ENCODE measurements around the gene ANKRD44.
"Not testable (repeated sequence)": the region's sequence is repeated elsewhere in the genome, so short reads cannot be mapped to it uniquely, and the experiment has no call there.

Gene ANKRD44

GRCh38 chr2:197240421-197241041 is 70.0 kb downstream of the ANKRD44 start:
- H3K9ac ChIP-seq (ENCODE audit: low read depth, low read length): no peak overlapping the region
- H3K27me3 ChIP-seq (ENCODE audit: control insufficient read depth, insufficient read depth, low read length): no peaks in the 10 kb centered on the region
- H3K4me3 ChIP-seq (ENCODE audit: low read depth, low read length): no peak overlapping the region
- H3K9me3 ChIP-seq (ENCODE audit: control insufficient read depth, insufficient read depth, low read length): no peaks in the 10 kb centered on the region
- H3K36me3 ChIP-seq (ENCODE audit: control insufficient read depth, insufficient read depth, low read length): no peaks in the 10 kb centered on the region
- no peaks in the 10 kb centered on the region for H3K4me1 ChIP-seq (ENCODE audit: control insufficient read depth, insufficient read depth, low read length)

GRCh38 chr2:197240018-197240417 is 70.6 kb downstream of the ANKRD44 start:
- not testable (repeated sequence) for H3K4me1 ChIP-seq (ENCODE audit: control insufficient read depth, insufficient read depth, low read length); H3K9me3 ChIP-seq (ENCODE audit: control insufficient read depth, insufficient read depth, low read length); H3K36me3 ChIP-seq (ENCODE audit: control insufficient read depth, insufficient read depth, low read length); H3K9ac ChIP-seq (ENCODE audit: low read depth, low read length); H3K27me3 ChIP-seq (ENCODE audit: control insufficient read depth, insufficient read depth, low read length); H3K4me3 ChIP-seq (ENCODE audit: low read depth, low read length)

- no peak overlapping the region for H3K9ac ChIP-seq (ENCODE audit: low read depth, low read length)
- no peaks in the 10 kb centered on the region for H3K27me3 ChIP-seq (ENCODE audit: control insufficient read depth, insufficient read depth, low read length)
- H3K4me1 ChIP-seq (ENCODE audit: control insufficient read depth, insufficient read depth, low read length): no peaks in the 10 kb centered on the region
- H3K36me3 ChIP-seq (ENCODE audit: control insufficient read depth, insufficient read depth, low read length): no peaks in the 10 kb centered on the region
- H3K4me3 ChIP-seq (ENCODE audit: low read depth, low read length): no peak overlapping the region
- no peaks in the 10 kb centered on the region for H3K9me3 ChIP-seq (ENCODE audit: control insufficient read depth, insufficient read depth, low read length)
These were observed 71.1 kb downstream of the ANKRD44 start for GRCh38 chr2:197239434-197239833.

GRCh38 chr2:197238043-197238365 is 72.6 kb downstream of the ANKRD44 start:
- Histone ChIP-seq H3K4me1 (ENCODE audit: control insufficient read depth, insufficient read depth, low read length) (no peaks in the 10 kb centered on the region), H3K36me3 (ENCODE audit: control insufficient read depth, insufficient read depth, low read length) (no peaks in the 10 kb centered on the region), H3K27me3 (ENCODE audit: control insufficient read depth, insufficient read depth, low read length) (no peaks in the 10 kb centered on the region), H3K9ac (ENCODE audit: low read depth, low read length) (no peak overlapping the region), H3K4me3 (ENCODE audit: low read depth, low read length) (no peak overlapping the region), H3K9me3 (ENCODE audit: control insufficient read depth, insufficient read depth, low read length) (no peaks in the 10 kb centered on the region)

GRCh38 chr2:197237291-197238042 is 73.1 kb downstream of the ANKRD44 start:
- Histone ChIP-seq H3K4me1 (ENCODE audit: control insufficient read depth, insufficient read depth, low read length) (no peaks in the 10 kb centered on the region), H3K4me3 (ENCODE audit: low read depth, low read length) (no peak overlapping the region), H3K9ac (ENCODE audit: low read depth, low read length) (no peak overlapping the region), H3K9me3 (ENCODE audit: control insufficient read depth, insufficient read depth, low read length) (no peaks in the 10 kb centered on the region), H3K36me3 (ENCODE audit: control insufficient read depth, insufficient read depth, low read length) (no peaks in the 10 kb centered on the region), H3K27me3 (ENCODE audit: control insufficient read depth, insufficient read depth, low read length) (no peaks in the 10 kb centered on the region)

- no peak overlapping the region for H3K9ac ChIP-seq (ENCODE audit: low read depth, low read length)
- H3K27me3 ChIP-seq (ENCODE audit: control insufficient read depth, insufficient read depth, low read length): no peaks in the 10 kb centered on the region
- H3K4me3 ChIP-seq (ENCODE audit: low read depth, low read length): no peak overlapping the region
- no peaks in the 10 kb centered on the region for H3K4me1 ChIP-seq (ENCODE audit: control insufficient read depth, insufficient read depth, low read length)
- no peaks in the 10 kb centered on the region for H3K9me3 ChIP-seq (ENCODE audit: control insufficient read depth, insufficient read depth, low read length)
- no peaks in the 10 kb centered on the region for H3K36me3 ChIP-seq (ENCODE audit: control insufficient read depth, insufficient read depth, low read length)
These were observed 73.8 kb downstream of the ANKRD44 start for GRCh38 chr2:197236816-197237215.

- H3K4me3 ChIP-seq (ENCODE audit: low read depth, low read length): no peak overlapping the region
- H3K27me3 ChIP-seq (ENCODE audit: control insufficient read depth, insufficient read depth, low read length): no peaks in the 10 kb centered on the region
- H3K9ac ChIP-seq (ENCODE audit: low read depth, low read length): no peak overlapping the region
- H3K9me3 ChIP-seq (ENCODE audit: control insufficient read depth, insufficient read depth, low read length): no peaks in the 10 kb centered on the region
- no peaks in the 10 kb centered on the region for H3K36me3 ChIP-seq (ENCODE audit: control insufficient read depth, insufficient read depth, low read length)
- no peaks in the 10 kb centered on the region for H3K4me1 ChIP-seq (ENCODE audit: control insufficient read depth, insufficient read depth, low read length)
These were observed 74.4 kb downstream of the ANKRD44 start for GRCh38 chr2:197236159-197236558.

- Histone ChIP-seq H3K4me3 (ENCODE audit: low read depth, low read length) (no peak overlapping the region), H3K27me3 (ENCODE audit: control insufficient read depth, insufficient read depth, low read length) (no peaks in the 10 kb centered on the region), H3K4me1 (ENCODE audit: control insufficient read depth, insufficient read depth, low read length) (no peaks in the 10 kb centered on the region), H3K9me3 (ENCODE audit: control insufficient read depth, insufficient read depth, low read length) (no peaks in the 10 kb centered on the region), H3K9ac (ENCODE audit: low read depth, low read length) (no peak overlapping the region), H3K36me3 (ENCODE audit: control insufficient read depth, insufficient read depth, low read length) (no peaks in the 10 kb centered on the region)
These were observed 74.9 kb downstream of the ANKRD44 start for GRCh38 chr2:197235711-197236110.

GRCh38 chr2:197234671-197235191 is 75.8 kb downstream of the ANKRD44 start:
- Histone ChIP-seq H3K36me3 (ENCODE audit: control insufficient read depth, insufficient read depth, low read length) (no peaks in the 10 kb centered on the region), H3K9me3 (ENCODE audit: control insufficient read depth, insufficient read depth, low read length) (no peaks in the 10 kb centered on the region), H3K27me3 (ENCODE audit: control insufficient read depth, insufficient read depth, low read length) (no peaks in the 10 kb centered on the region), H3K4me3 (ENCODE audit: low read depth, low read length) (no peak overlapping the region), H3K4me1 (ENCODE audit: control insufficient read depth, insufficient read depth, low read length) (no peaks in the 10 kb centered on the region), H3K9ac (ENCODE audit: low read depth, low read length) (no peak overlapping the region)

- H3K27me3 ChIP-seq (ENCODE audit: control insufficient read depth, insufficient read depth, low read length): no peaks in the 10 kb centered on the region
- no peaks in the 10 kb centered on the region for H3K4me1 ChIP-seq (ENCODE audit: control insufficient read depth, insufficient read depth, low read length)
- no peaks in the 10 kb centered on the region for H3K36me3 ChIP-seq (ENCODE audit: control insufficient read depth, insufficient read depth, low read length)
- H3K4me3 ChIP-seq (ENCODE audit: low read depth, low read length): no peak overlapping the region
- no peak overlapping the region for H3K9ac ChIP-seq (ENCODE audit: low read depth, low read length)
- no peaks in the 10 kb centered on the region for H3K9me3 ChIP-seq (ENCODE audit: control insufficient read depth, insufficient read depth, low read length)
These were observed 77.1 kb downstream of the ANKRD44 start for GRCh38 chr2:197233473-197233872.

GRCh38 chr2:197232010-197232409 is 78.6 kb downstream of the ANKRD44 start:
- H3K9me3 ChIP-seq (ENCODE audit: control insufficient read depth, insufficient read depth, low read length): no peaks in the 10 kb centered on the region
- H3K36me3 ChIP-seq (ENCODE audit: control insufficient read depth, insufficient read depth, low read length): no peaks in the 10 kb centered on the region
- H3K4me1 ChIP-seq (ENCODE audit: control insufficient read depth, insufficient read depth, low read length): no peaks in the 10 kb centered on the region
- H3K27me3 ChIP-seq (ENCODE audit: control insufficient read depth, insufficient read depth, low read length): no peaks in the 10 kb centered on the region
- no peak overlapping the region for H3K4me3 ChIP-seq (ENCODE audit: low read depth, low read length)
- no peak overlapping the region for H3K9ac ChIP-seq (ENCODE audit: low read depth, low read length)

Measured in iPS-15b (cell line).